Measurements from ENCODE around the gene RCOR3. TPM values are rescaled to one million over a fixed set of nuclear protein-coding genes. Genes with fewer than 3 reads are reported as not detected.
"Not testable (repeated sequence)": the region's sequence is repeated elsewhere in the genome, so short reads cannot be mapped to it uniquely, and the experiment has no call there.

Gene RCOR3
- total RNA-seq, 1 donor from 2014 or later: 44.8 TPM

GRCh38 chr1:211247921-211248320 lies 11.2 kb upstream of the RCOR3 start:
- H3K27me3 ChIP-seq: no peaks in the 10 kb centered on the region
- H3K27me3 Mint-ChIP-seq (ENCODE audit: insufficient read depth, low read depth): peaks cover 3% of the 10 kb centered on the region
- no peaks in the 10 kb centered on the region for H3K36me3 Mint-ChIP-seq
- H3K4me2 ChIP-seq: peak overlapping the region; percentile 34
- H3K9ac ChIP-seq: no peak overlapping the region
- peak overlapping the region; percentile 70 for H2AFZ ChIP-seq (replicated peaks)
- H3K27ac ChIP-seq: peak overlapping the region; percentile 23
- H3F3A ChIP-seq (ENCODE audit: low read depth): peaks cover 20% of the 10 kb centered on the region
- no peaks in the 10 kb centered on the region for H3K79me2 ChIP-seq (ENCODE audit: low read depth)
- peak overlapping the region; percentile 75 for H3K27ac Mint-ChIP-seq
- H3K4me1 ChIP-seq: peaks cover 19% of the 10 kb centered on the region
- no peak for TF ChIP-seq CTCF (IDR thresholded peaks at IDR 0.05)
- no peak for TF ChIP-seq EZH2phosphoT487 (IDR thresholded peaks at IDR 0.05)
- TF ChIP-seq EZH2 (IDR thresholded peaks at IDR 0.05): no peak
- H4K20me1 ChIP-seq (ENCODE audit: low read depth): no peaks in the 10 kb centered on the region
- no peaks in the 10 kb centered on the region for H3K36me3 ChIP-seq
- DNase-seq (ENCODE audit: low spot score): peak; percentile 14
- H3K4me1 Mint-ChIP-seq: peaks cover 16% of the 10 kb centered on the region
- H3K4me3 Mint-ChIP-seq: no peak overlapping the region
- H3K9me3 ChIP-seq (ENCODE audit: low read depth): no peaks in the 10 kb centered on the region
- no peak overlapping the region for H3K4me3 ChIP-seq
- peaks cover 2% of the 10 kb centered on the region for H3K9me3 Mint-ChIP-seq

- Histone ChIP-seq H3K4me1 (peaks cover 19% of the 10 kb centered on the region), H3F3A (ENCODE audit: low read depth) (peaks cover 20% of the 10 kb centered on the region)
- H2AFZ ChIP-seq (replicated peaks); H3K9me3 ChIP-seq (ENCODE audit: low read depth); H3K9ac ChIP-seq; H3K79me2 ChIP-seq (ENCODE audit: low read depth); H3K36me3 ChIP-seq; H3K9me3 Mint-ChIP-seq; H3K27me3 Mint-ChIP-seq (ENCODE audit: insufficient read depth, low read depth); H3K27me3 ChIP-seq; H3K4me3 Mint-ChIP-seq; DNase-seq (ENCODE audit: low spot score); H3K36me3 Mint-ChIP-seq; H4K20me1 ChIP-seq (ENCODE audit: low read depth); H3K27ac ChIP-seq; H3K4me2 ChIP-seq; H3K4me3 ChIP-seq; H3K27ac Mint-ChIP-seq: not testable (repeated sequence)
- peaks cover 16% of the 10 kb centered on the region for H3K4me1 Mint-ChIP-seq
Observed at GRCh38 chr1:211249611-211250010, 9.6 kb upstream of the RCOR3 start.

- H3F3A ChIP-seq (ENCODE audit: low read depth): peaks cover 47% of the 10 kb centered on the region
- H3K79me2 ChIP-seq (ENCODE audit: low read depth): peaks cover 39% of the 10 kb centered on the region
- H3K4me3 ChIP-seq: peak overlapping the region; percentile 78
- Mint-ChIP-seq H3K4me3 (peak overlapping the region; percentile 89), H3K27ac (peak overlapping the region; percentile 98), H3K36me3 (peaks cover 8% of the 10 kb centered on the region), H3K9me3 (no peaks in the 10 kb centered on the region), H3K27me3 (ENCODE audit: insufficient read depth, low read depth) (peaks cover 5% of the 10 kb centered on the region), H3K4me1 (peaks cover 23% of the 10 kb centered on the region)
- peaks cover 17% of the 10 kb centered on the region for H3K4me1 ChIP-seq
- no peak overlapping the region for H2AFZ ChIP-seq (replicated peaks)
- peak overlapping the region; percentile 93 for H3K4me2 ChIP-seq
- TF ChIP-seq EZH2 (IDR thresholded peaks at IDR 0.05) (no peak), EZH2phosphoT487 (IDR thresholded peaks at IDR 0.05) (no peak)
- no peaks in the 10 kb centered on the region for H3K9me3 ChIP-seq (ENCODE audit: low read depth)
- peak overlapping the region; percentile 59 for H3K9ac ChIP-seq
- no peaks in the 10 kb centered on the region for H3K27me3 ChIP-seq
- no peaks in the 10 kb centered on the region for H3K36me3 ChIP-seq
- H3K27ac ChIP-seq: peak overlapping the region; percentile 99
- DNase-seq (ENCODE audit: low spot score): no peak
- H4K20me1 ChIP-seq (ENCODE audit: low read depth): peaks cover 6% of the 10 kb centered on the region
Observed at GRCh38 chr1:211257826-211258225, 1.3 kb upstream of the RCOR3 start.

GRCh38 chr1:211258310-211258755 lies 833 bp upstream of the RCOR3 start:
- H3K9me3 ChIP-seq (ENCODE audit: low read depth): no peaks in the 10 kb centered on the region
- Mint-ChIP-seq H3K9me3 (no peaks in the 10 kb centered on the region), H3K4me3 (peak overlapping the region; percentile 89), H3K36me3 (peaks cover 8% of the 10 kb centered on the region), H3K4me1 (peaks cover 23% of the 10 kb centered on the region), H3K27ac (peak overlapping the region; percentile 98), H3K27me3 (ENCODE audit: insufficient read depth, low read depth) (peaks cover 5% of the 10 kb centered on the region)
- peak overlapping the region; percentile 81 for H2AFZ ChIP-seq (replicated peaks)
- H3K4me1 ChIP-seq: peaks cover 17% of the 10 kb centered on the region
- peak overlapping the region; percentile 93 for H3K4me2 ChIP-seq
- H3K79me2 ChIP-seq (ENCODE audit: low read depth): peaks cover 43% of the 10 kb centered on the region
- peaks cover 6% of the 10 kb centered on the region for H4K20me1 ChIP-seq (ENCODE audit: low read depth)
- H3K9ac ChIP-seq: peak overlapping the region; percentile 59
- H3K27ac ChIP-seq: peak overlapping the region; percentile 99
- no peak for TF ChIP-seq EZH2 (IDR thresholded peaks at IDR 0.05)
- no peak for TF ChIP-seq EZH2phosphoT487 (IDR thresholded peaks at IDR 0.05)
- no peak for TF ChIP-seq CTCF (IDR thresholded peaks at IDR 0.05)
- no peaks in the 10 kb centered on the region for H3K27me3 ChIP-seq
- peak overlapping the region; percentile 78 for H3K4me3 ChIP-seq
- H3F3A ChIP-seq (ENCODE audit: low read depth): peaks cover 47% of the 10 kb centered on the region
- no peaks in the 10 kb centered on the region for H3K36me3 ChIP-seq
- peak; percentile 85 for DNase-seq (ENCODE audit: low spot score)
